ENCODE data around the gene CKAP2L. TPM values are rescaled to one million over a fixed set of nuclear protein-coding genes. Genes with fewer than 3 reads are reported as not detected.

Gene CKAP2L
- total and polyA plus RNA-seq, 2 experiments from 2014 or later = 16.2 to 30.2 TPM

DNA sequence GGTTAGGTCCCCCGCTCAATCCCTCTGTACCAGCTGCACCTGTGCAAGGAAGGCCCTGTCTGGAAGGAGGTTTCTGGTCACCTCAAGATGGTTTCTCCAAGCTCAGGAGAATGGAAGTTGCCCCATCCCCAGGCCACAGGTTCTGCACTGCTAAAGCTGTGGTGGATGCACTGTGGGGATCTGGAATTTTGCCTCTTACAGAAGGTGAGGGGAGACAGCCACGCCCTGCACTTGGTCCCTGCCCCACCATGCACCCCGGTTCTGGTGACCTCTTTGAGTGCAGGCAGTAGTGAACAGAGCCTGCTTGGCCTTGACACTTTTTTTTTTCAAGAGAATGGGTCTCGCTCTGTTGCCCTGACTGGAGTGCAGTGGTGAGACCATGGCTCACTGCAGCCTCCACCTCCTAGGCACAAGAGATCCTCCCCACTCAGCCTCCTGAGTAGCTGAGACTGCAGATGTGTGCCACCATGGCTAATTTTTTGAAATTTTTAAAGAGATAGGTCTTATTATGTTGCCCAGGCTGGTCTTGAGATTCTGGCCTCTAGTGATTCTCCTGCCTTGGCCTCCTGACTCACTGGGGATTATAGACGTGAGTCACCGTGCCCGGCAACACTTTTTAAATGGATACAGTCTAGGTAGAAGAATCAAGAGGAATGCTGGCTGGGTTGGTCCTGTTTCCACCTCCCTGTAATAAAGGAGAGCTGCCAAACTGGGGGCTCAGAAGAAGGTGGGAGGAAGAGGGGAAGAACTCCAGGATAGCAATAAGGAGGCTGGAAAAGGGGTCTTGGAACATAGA is 49.4 kb downstream of the CKAP2L start:
- Mint-ChIP-seq H3K4me3 (no peak overlapping the region), H3K27ac (no peak overlapping the region), H3K4me1 (peaks cover 3% of the 10 kb centered on the region; the same call in 1 of the 3 replicates), H3K9me3 (no peaks in the 10 kb centered on the region; the same call in 2 of the 3 replicates), H3K36me3 (ENCODE audit: low read depth) (no peaks in the 10 kb centered on the region), H3K27me3 (ENCODE audit: insufficient read depth, low read depth, poor library complexity) (peaks cover 2% of the 10 kb centered on the region)
- no peak overlapping the region for H3K4me3 ChIP-seq
- TF ChIP-seq ZNF331 (CRISPR knock-in tag; IDR thresholded peaks at IDR 0.05; ENCODE audit: low read depth) (no peak), ZNF114 (CRISPR knock-in tag; IDR thresholded peaks at IDR 0.05) (no peak), EZH2phosphoT487 (IDR thresholded peaks at IDR 0.05; ENCODE audit: unreplicated experiment) (no peak), POLR2AphosphoS5 (IDR thresholded peaks at IDR 0.05; ENCODE audit: low read depth) (no peak), NANOG (IDR thresholded peaks at IDR 0.05; ENCODE audit: borderline replicate concordance) (no peak), CTCF (conservative IDR thresholded peaks at IDR 0.05; ENCODE audit: low read depth in 2 of 2) (no peak), REST (IDR thresholded peaks at IDR 0.05; ENCODE audit: unreplicated experiment) (no peak), CREB1 (CRISPR knock-in tag; IDR thresholded peaks at IDR 0.05; ENCODE audit: low read depth) (no peak), ZNF462 (CRISPR knock-in tag; IDR thresholded peaks at IDR 0.05) (no peak)
- TF ChIP-seq, protein P1, sequence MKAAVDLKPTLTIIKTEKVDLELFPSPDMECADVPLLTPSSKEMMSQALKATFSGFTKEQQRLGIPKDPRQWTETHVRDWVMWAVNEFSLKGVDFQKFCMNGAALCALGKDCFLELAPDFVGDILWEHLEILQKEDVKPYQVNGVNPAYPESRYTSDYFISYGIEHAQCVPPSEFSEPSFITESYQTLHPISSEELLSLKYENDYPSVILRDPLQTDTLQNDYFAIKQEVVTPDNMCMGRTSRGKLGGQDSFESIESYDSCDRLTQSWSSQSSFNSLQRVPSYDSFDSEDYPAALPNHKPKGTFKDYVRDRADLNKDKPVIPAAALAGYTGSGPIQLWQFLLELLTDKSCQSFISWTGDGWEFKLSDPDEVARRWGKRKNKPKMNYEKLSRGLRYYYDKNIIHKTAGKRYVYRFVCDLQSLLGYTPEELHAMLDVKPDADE (IDR thresholded peaks at IDR 0.05) = no peak
- ATAC-seq (no peak), DNase-seq (ENCODE audit: low spot score) (no peak)
- H3K4me2 ChIP-seq = no peak overlapping the region
- no peak overlapping the region for H3K27ac ChIP-seq (ENCODE audit: low read depth)
- no peaks in the 10 kb centered on the region for H3K79me2 ChIP-seq (replicated peaks; ENCODE audit: insufficient read depth)
- H3K27me3 ChIP-seq (ENCODE audit: insufficient read depth) = no peaks in the 10 kb centered on the region
- 0 out of 2 replicates have a peak, but pooled peaks cover 4% of the 10 kb centered on the region for H3K9me2 ChIP-seq (ENCODE audit: insufficient read depth)
- H3K36me3 ChIP-seq (ENCODE audit: insufficient read depth) = no peaks in the 10 kb centered on the region
- H3K4me1 ChIP-seq (ENCODE audit: insufficient read depth) = no peaks in the 10 kb centered on the region
- no peak overlapping the region for H2AFZ ChIP-seq
- H3F3A ChIP-seq (replicated peaks; ENCODE audit: low read depth) = no peaks in the 10 kb centered on the region
- H4K20me1 ChIP-seq (replicated peaks; ENCODE audit: insufficient read depth) = no peaks in the 10 kb centered on the region

All from GM23338 (cell line).